PC-3 (cell line): ENCODE results near the gene SEPTIN3.

ENCODE experiments used
- CTCF ChIP-seq: fragments of 300-600 bp; sonication (generic); conservative IDR thresholded peaks from 2 replicates; pipeline ENCODE4 v1.5.1; 2017; ENCODE audit warnings: antibody characterized with exemption, low read depth, mild to moderate bottlenecking, low read length
- EZH2 ChIP-seq: fragments of 300-600 bp; sonication (generic); IDR thresholded peaks from one replicate; pipeline ENCODE4 v1.6.1; 2017; ENCODE audit warnings: antibody characterized with exemption, mild to moderate bottlenecking, low read length; ENCODE audit not compliant: unreplicated experiment
- EZH2phosphoT487 ChIP-seq: fragments of 300-600 bp; sonication (generic); IDR thresholded peaks from 2 replicates; pipeline ENCODE4 v1.6.1; 2018; ENCODE audit warnings: mild to moderate bottlenecking, antibody characterized with exemption, low read length, borderline replicate concordance

- TF ChIP-seq CTCF (no peak), EZH2 (no peak), EZH2phosphoT487 (no peak)
Measured at GRCh38 chr22:41929418-41929810, 39.8 kb upstream of the SEPTIN3 start.
